ENCODE results near the gene PRR5L. TPM values are rescaled to one million over a fixed set of nuclear protein-coding genes. Genes with fewer than 3 reads are reported as not detected.

Gene PRR5L
- total and polyA plus RNA-seq, 2 donors (not counting 1 experiment from before 2014, with no cell fraction given): 4.0 to 5.9 TPM

DNA sequence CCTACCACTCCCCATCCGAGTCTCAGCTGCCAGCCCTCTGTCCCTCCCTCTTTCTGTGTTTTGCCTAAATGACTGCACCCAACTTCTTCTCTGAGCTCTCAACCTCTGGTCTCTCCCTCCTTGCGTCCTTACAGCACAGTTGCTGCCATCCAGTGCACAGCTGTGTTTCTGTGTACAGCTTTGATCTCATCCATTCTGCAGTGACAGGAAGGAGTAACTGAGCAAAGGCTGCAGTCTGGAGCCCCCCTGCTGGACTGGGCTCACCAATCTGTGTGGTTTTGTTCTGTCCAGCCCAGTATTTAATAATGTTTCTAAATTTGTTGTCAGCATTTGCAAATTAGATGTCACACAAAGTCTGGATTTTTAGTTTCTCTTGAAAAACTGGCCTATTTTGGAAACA, 43.8 kb downstream of the PRR5L start:
- H3K9me3 Mint-ChIP-seq (ENCODE audit: insufficient read depth): no peaks in the 10 kb centered on the region
- WGBS (ENCODE audit: insufficient coverage): 100% methylated on average over 2 of the region's 2 CpGs
- Histone ChIP-seq H3K4me3 (ENCODE audit: control extremely low read depth in 1 of 5, extremely low read depth in 1 of 5, insufficient read depth in 1 of 5, low read depth in 2 of 5, low read length in 4 of 5) (no peak overlapping the region), H3K27me3 (replicated peaks in 1 of 4; ENCODE audit: control extremely low read depth in 1 of 4, control insufficient read depth in 3 of 4, insufficient read depth in 4 of 4, low read length in 3 of 4) (peaks cover 0 to 3% (median under 1%) of the 10 kb centered on the region in 4 experiments), H3K79me2 (ENCODE audit: control insufficient read depth, insufficient read depth, low read length) (no peaks in the 10 kb centered on the region), H3K36me3 (replicated peaks in 1 of 2; ENCODE audit: control extremely low read depth in 1 of 2, control insufficient read depth in 1 of 2, extremely low read depth in 1 of 2, insufficient read depth in 2 of 2, low read length in 1 of 2) (no peaks in the 10 kb centered on the region), H3K4me1 (ENCODE audit: control insufficient read depth in 2 of 2, insufficient read depth in 2 of 2, low read length in 2 of 2) (no peaks in the 10 kb centered on the region), H3K4me2 (replicated peaks; ENCODE audit: low read depth, low read length, poor library complexity, severe bottlenecking) (no peak overlapping the region), H2AFZ (ENCODE audit: insufficient read depth, low read depth, low read length, poor library complexity, severe bottlenecking) (no peak overlapping the region), H4K20me1 (ENCODE audit: control insufficient read depth, insufficient read depth, low read length, poor library complexity, severe bottlenecking) (no peaks in the 10 kb centered on the region), H3K9ac (ENCODE audit: low read length) (no peak overlapping the region), H3K9me3 (ENCODE audit: control extremely low read depth in 1 of 3, control insufficient read depth in 2 of 3, insufficient read depth in 1 of 3, low read length in 2 of 3) (no peaks in the 10 kb centered on the region), H3K27ac (ENCODE audit: low read length in 2 of 2) (no peak overlapping the region)
- DNase-seq (no peak), ATAC-seq (ENCODE audit: low read depth) (no peak)
- H3K27ac Mint-ChIP-seq: no peak overlapping the region
- ChIA-PET CTCF (no interaction called here), POLR2A (no interaction called here)
- H3K4me1 Mint-ChIP-seq: no peaks in the 10 kb centered on the region
- intact Hi-C loops (cut with micrococcal nuclease): no loop called here
- no peak overlapping the region for H3K4me3 Mint-ChIP-seq
- H3K27me3 Mint-ChIP-seq: peaks cover 31% of the 10 kb centered on the region
- TF ChIP-seq, protein P1, sequence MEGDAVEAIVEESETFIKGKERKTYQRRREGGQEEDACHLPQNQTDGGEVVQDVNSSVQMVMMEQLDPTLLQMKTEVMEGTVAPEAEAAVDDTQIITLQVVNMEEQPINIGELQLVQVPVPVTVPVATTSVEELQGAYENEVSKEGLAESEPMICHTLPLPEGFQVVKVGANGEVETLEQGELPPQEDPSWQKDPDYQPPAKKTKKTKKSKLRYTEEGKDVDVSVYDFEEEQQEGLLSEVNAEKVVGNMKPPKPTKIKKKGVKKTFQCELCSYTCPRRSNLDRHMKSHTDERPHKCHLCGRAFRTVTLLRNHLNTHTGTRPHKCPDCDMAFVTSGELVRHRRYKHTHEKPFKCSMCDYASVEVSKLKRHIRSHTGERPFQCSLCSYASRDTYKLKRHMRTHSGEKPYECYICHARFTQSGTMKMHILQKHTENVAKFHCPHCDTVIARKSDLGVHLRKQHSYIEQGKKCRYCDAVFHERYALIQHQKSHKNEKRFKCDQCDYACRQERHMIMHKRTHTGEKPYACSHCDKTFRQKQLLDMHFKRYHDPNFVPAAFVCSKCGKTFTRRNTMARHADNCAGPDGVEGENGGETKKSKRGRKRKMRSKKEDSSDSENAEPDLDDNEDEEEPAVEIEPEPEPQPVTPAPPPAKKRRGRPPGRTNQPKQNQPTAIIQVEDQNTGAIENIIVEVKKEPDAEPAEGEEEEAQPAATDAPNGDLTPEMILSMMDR (IDR thresholded peaks at IDR 0.05): no peak
- TF ChIP-seq EZH2 (IDR thresholded peaks at IDR 0.05; ENCODE audit: borderline replicate concordance, insufficient read depth, low read depth, low read length, poor library complexity, severe bottlenecking): no peak

DNA sequence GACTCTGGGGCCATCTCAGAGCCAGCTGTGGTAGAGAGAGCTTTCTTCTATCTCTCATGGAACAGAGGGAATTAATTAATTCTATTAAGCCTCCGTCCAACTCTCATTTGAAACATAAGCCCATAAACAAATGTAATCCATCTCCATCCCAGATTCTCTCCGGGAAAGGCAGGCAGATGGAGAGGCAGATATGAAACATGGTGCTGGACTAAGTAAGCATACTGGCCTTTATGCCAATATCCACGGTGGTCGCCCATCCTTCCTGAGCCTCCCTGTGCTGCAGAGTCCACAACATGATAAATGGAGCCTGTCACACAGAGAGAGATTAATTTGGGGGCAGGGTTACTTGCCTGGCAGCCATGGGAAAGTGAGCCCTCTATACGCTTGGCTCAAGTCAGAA, 44.8 kb downstream of the PRR5L start:
- H3K4me1 Mint-ChIP-seq: no peaks in the 10 kb centered on the region
- no peak overlapping the region for H3K9ac ChIP-seq (ENCODE audit: low read length)
- no peak overlapping the region for H3K4me3 Mint-ChIP-seq
- no peak overlapping the region for H3K4me2 ChIP-seq (replicated peaks; ENCODE audit: low read depth, low read length, poor library complexity, severe bottlenecking)
- DNase-seq (no peak), ATAC-seq (ENCODE audit: low read depth) (no peak)
- H3K27ac ChIP-seq (ENCODE audit: low read length in 2 of 2): no peak overlapping the region
- H3K79me2 ChIP-seq (ENCODE audit: control insufficient read depth, insufficient read depth, low read length): no peaks in the 10 kb centered on the region
- H3K4me1 ChIP-seq (ENCODE audit: control insufficient read depth in 2 of 2, insufficient read depth in 2 of 2, low read length in 2 of 2): no peaks in the 10 kb centered on the region
- peaks cover 34% of the 10 kb centered on the region for H3K27me3 Mint-ChIP-seq
- CTCF ChIA-PET: no interaction called here
- H3K27ac Mint-ChIP-seq: no peak overlapping the region
- H4K20me1 ChIP-seq (ENCODE audit: control insufficient read depth, insufficient read depth, low read length, poor library complexity, severe bottlenecking): no peaks in the 10 kb centered on the region
- POLR2A ChIA-PET: no interaction called here
- intact Hi-C loops (cut with micrococcal nuclease): no loop called here
- no peak for TF ChIP-seq EZH2 (IDR thresholded peaks at IDR 0.05; ENCODE audit: borderline replicate concordance, insufficient read depth, low read depth, low read length, poor library complexity, severe bottlenecking)
- TF ChIP-seq, protein P1 (IDR thresholded peaks at IDR 0.05): no peak
- no peaks in the 10 kb centered on the region for H3K9me3 Mint-ChIP-seq (ENCODE audit: insufficient read depth)
- H3K9me3 ChIP-seq (ENCODE audit: control extremely low read depth in 1 of 3, control insufficient read depth in 2 of 3, insufficient read depth in 1 of 3, low read length in 2 of 3): no peaks in the 10 kb centered on the region
- H3K36me3 ChIP-seq (replicated peaks in 1 of 2; ENCODE audit: control extremely low read depth in 1 of 2, control insufficient read depth in 1 of 2, extremely low read depth in 1 of 2, insufficient read depth in 2 of 2, low read length in 1 of 2): no peaks in the 10 kb centered on the region
- no peak overlapping the region for H3K4me3 ChIP-seq (ENCODE audit: control extremely low read depth in 1 of 5, extremely low read depth in 1 of 5, insufficient read depth in 1 of 5, low read depth in 2 of 5, low read length in 4 of 5)
- H3K27me3 ChIP-seq (replicated peaks in 1 of 4; ENCODE audit: control extremely low read depth in 1 of 4, control insufficient read depth in 3 of 4, insufficient read depth in 4 of 4, low read length in 3 of 4): peaks cover 0 to 5% (median 2%) of the 10 kb centered on the region in 4 experiments
- H2AFZ ChIP-seq (ENCODE audit: insufficient read depth, low read depth, low read length, poor library complexity, severe bottlenecking): no peak overlapping the region
- 100% methylated on average over 3 of the region's 5 CpGs for WGBS (ENCODE audit: insufficient coverage)
